Stimulated activated CD4-positive, alpha-beta T cell treated with anti-CD3 and anti-CD28 coated beads, Interleukin-2, amount 100 ng/mL, for 48 hours (primary cell): ENCODE data around the gene WIZ.
A peak's percentile ranks its signal among the peaks of the same experiment; 100 is the strongest.
"Not testable (repeated sequence)": the region's sequence is repeated elsewhere in the genome, so short reads cannot be mapped to it uniquely, and the experiment has no call there.

Source experiments
- DNase-seq, 2 donors: peaks; one replicate each; pipeline ENCODE4 v3.0.0-alpha.2; 2020

Gene WIZ

GRCh38 chr19:15427991-15428471 lies 21.7 kb downstream of the WIZ start:
- no peak for DNase-seq

- DNase-seq: no peak
Measured at GRCh38 chr19:15427350-15427700, 22.4 kb downstream of the WIZ start.

- DNase-seq: no peak
Measured at GRCh38 chr19:15426485-15427349, 23.0 kb downstream of the WIZ start.

GRCh38 chr19:15425321-15425950 lies 24.3 kb downstream of the WIZ start:
- DNase-seq: no peak

GRCh38 chr19:15424692-15425272 lies 25.0 kb downstream of the WIZ start:
- DNase-seq: no peak

- DNase-seq: no peak
Measured at GRCh38 chr19:15424121-15424520, 25.6 kb downstream of the WIZ start.

GRCh38 chr19:15423130-15423529 lies 26.6 kb downstream of the WIZ start:
- DNase-seq: no peak

GRCh38 chr19:15422296-15423075 lies 27.3 kb downstream of the WIZ start:
- DNase-seq: no peak

- no peak for DNase-seq
Measured at GRCh38 chr19:15421721-15422260, 28.0 kb downstream of the WIZ start.

- no peak for DNase-seq
Measured at GRCh38 chr19:15421136-15421695, 28.5 kb downstream of the WIZ start.

GRCh38 chr19:15419413-15420025 lies 30.2 kb downstream of the WIZ start:
- no peak for DNase-seq

- DNase-seq: peak; percentile 95 to 97
Measured at GRCh38 chr19:15418579-15419412, 31.0 kb downstream of the WIZ start, which contains the start of gene AKAP8L. TSS of gene AKAP8L (minus strand) at chr19:15418988. CDS start at chr19:15418923, 65 bp downstream.

- DNase-seq: no peak
Measured at GRCh38 chr19:15418231-15418578, 31.6 kb downstream of the WIZ start.

GRCh38 chr19:15417699-15418098 lies 32.1 kb downstream of the WIZ start:
- no peak for DNase-seq

GRCh38 chr19:15412832-15413231 lies 36.9 kb downstream of the WIZ start:
- no peak for DNase-seq

- not testable (repeated sequence) for DNase-seq
Measured at GRCh38 chr19:15411351-15411750, 38.4 kb downstream of the WIZ start.

GRCh38 chr19:15404780-15405211 lies 45.0 kb downstream of the WIZ start:
- DNase-seq: no peak

- DNase-seq: no peak
Measured at GRCh38 chr19:15404097-15404779, 45.5 kb downstream of the WIZ start.

- no peak for DNase-seq
Measured at GRCh38 chr19:15403151-15403531, 46.6 kb downstream of the WIZ start.

- DNase-seq: no peak
Measured at GRCh38 chr19:15402411-15403150, 47.2 kb downstream of the WIZ start.
